Thoracic aorta (tissue), 2 donors: ENCODE data around the gene SLC9A3. TPM values are rescaled to one million over a fixed set of nuclear protein-coding genes. Genes with fewer than 3 reads are reported as not detected.

Experiments used
- ATAC-seq: fragments of 150-250 bp; one replicate; pipeline ENCODE4 v1.8.0; 2017; ENCODE audit warnings: low read depth; ENCODE audit not compliant: insufficient number of reproducible peaks, low FRiP score
- DNase-seq: peaks from one replicate; pipeline ENCODE4 v3.0.0-alpha.2; 2020; ENCODE audit warnings: low spot score
- H3K27ac ChIP-seq, 2 donors: fragments of 200-600 bp; sonication (generic); 1 replicate in 1 of 2; 2 replicates in 1 of 2; pipeline ENCODE4 v1.5.1; 2016; ENCODE audit warnings: mild to moderate bottlenecking in 2 of 2, moderate library complexity in 2 of 2
- H3K27me3 ChIP-seq: fragments of 200-600 bp; sonication (generic); replicated peaks from 2 replicates; pipeline ENCODE4 v1.6.0; 2016; ENCODE audit warnings: mild to moderate bottlenecking; ENCODE audit not compliant: insufficient read depth
- H3K36me3 ChIP-seq: fragments of 200-600 bp; sonication (generic); one replicate; pipeline ENCODE4 v1.5.1; 2016
- H3K4me1 ChIP-seq, 2 donors: fragments of 200-600 bp; sonication (generic); 1 replicate in 1 of 2; 2 replicates in 1 of 2; pipeline versions ENCODE4 v1.5.1 to v1.6.0; 2016; ENCODE audit warnings: low read depth in 2 of 2, mild to moderate bottlenecking in 1 of 2; ENCODE audit not compliant: control insufficient read depth in 1 of 2
- H3K4me3 ChIP-seq: fragments of 200-600 bp; sonication (generic); 2 replicates; pipeline ENCODE4 v1.5.1; 2016; ENCODE audit warnings: mild to moderate bottlenecking
- H3K9me3 ChIP-seq: fragments of 200-600 bp; sonication (generic); 2 replicates; pipeline ENCODE4 v1.5.1; 2016
- CTCF ChIP-seq: fragments of 200-600 bp; sonication (generic); IDR thresholded peaks from one replicate; pipeline ENCODE4 v1.5.1; 2019; ENCODE audit warnings: antibody characterized with exemption
- total RNA-seq, 2 donors: library from RNA; depleted of rRNA; stranded (reverse); fragments of >200 nt; gene quantifications; one replicate each; pipeline versions ENCODE4 v1.1.0 to v1.2.3, GENCODE V29; 2016

Gene SLC9A3
- total RNA-seq, 2 donors from 2014 or later = 1.6 to 1.8 TPM

GRCh38 chr5:501831-502184 lies 22.4 kb downstream of the SLC9A3 start:
- no peaks in the 10 kb centered on the region for H3K27me3 ChIP-seq
- H3K36me3 ChIP-seq = no peaks in the 10 kb centered on the region
- no peak for ATAC-seq
- H3K4me1 ChIP-seq = peaks cover 3 to 11% of the 10 kb centered on the region in 2 donors
- no peak overlapping the region for H3K27ac ChIP-seq
- peak overlapping the region; percentile 53 for H3K4me3 ChIP-seq
- H3K9me3 ChIP-seq = no peaks in the 10 kb centered on the region
- DNase-seq = no peak
- no peak for TF ChIP-seq CTCF

- no peaks in the 10 kb centered on the region for H3K27me3 ChIP-seq
- no peaks in the 10 kb centered on the region for H3K36me3 ChIP-seq
- H3K9me3 ChIP-seq = no peaks in the 10 kb centered on the region
- TF ChIP-seq CTCF = no peak
- ATAC-seq (no peak), DNase-seq (no peak)
- H3K4me3 ChIP-seq = peak overlapping the region; percentile 53
- H3K27ac ChIP-seq = no peak overlapping the region
- peaks cover 3 to 11% of the 10 kb centered on the region in 2 donors for H3K4me1 ChIP-seq
Measured at GRCh38 chr5:501105-501830, 23.0 kb downstream of the SLC9A3 start.

- ATAC-seq = no peak
- H3K27ac ChIP-seq = no peak overlapping the region
Measured at GRCh38 chr5:500491-500890, 23.8 kb downstream of the SLC9A3 start.

GRCh38 chr5:499233-500209 lies 24.7 kb downstream of the SLC9A3 start:
- ATAC-seq (no peak), DNase-seq (no peak)
- Histone ChIP-seq H3K27me3 (no peaks in the 10 kb centered on the region), H3K27ac (no peak overlapping the region), H3K36me3 (no peaks in the 10 kb centered on the region), H3K4me1 (peaks cover 3 to 11% of the 10 kb centered on the region in 2 donors), H3K4me3 (no peak overlapping the region), H3K9me3 (no peaks in the 10 kb centered on the region)
- TF ChIP-seq CTCF = no peak

More at GRCh38 chr5:500491-500890, 23.8 kb downstream of the SLC9A3 start:
- no peak overlapping the region for H3K4me3 ChIP-seq
- peaks cover 3 to 11% of the 10 kb centered on the region in 2 donors for H3K4me1 ChIP-seq
- no peaks in the 10 kb centered on the region for H3K36me3 ChIP-seq
- TF ChIP-seq CTCF = no peak
- no peak for DNase-seq
- H3K9me3 ChIP-seq = no peaks in the 10 kb centered on the region
- H3K27me3 ChIP-seq = no peaks in the 10 kb centered on the region

GRCh38 chr5:497871-498509 lies 26.3 kb downstream of the SLC9A3 start:
- H3K4me1 ChIP-seq = peaks cover 3 to 11% of the 10 kb centered on the region in 2 donors
- no peak for DNase-seq
- TF ChIP-seq CTCF = no peak
- H3K36me3 ChIP-seq = no peaks in the 10 kb centered on the region
- no peak overlapping the region for H3K27ac ChIP-seq
- H3K9me3 ChIP-seq = no peaks in the 10 kb centered on the region
- no peak for ATAC-seq
- H3K27me3 ChIP-seq = no peaks in the 10 kb centered on the region
- no peak overlapping the region for H3K4me3 ChIP-seq
